HCT116 (cell line): Measurements from ENCODE around the gene GYPA.
"Not testable (repeated sequence)": the region's sequence is repeated elsewhere in the genome, so short reads cannot be mapped to it uniquely, and the experiment has no call there.

Source experiments
- CEBPB ChIP-seq: IDR thresholded peaks from 2 replicates; pipeline ENCODE4 v1.6.1; 2012; ENCODE audit warnings: low read depth
- CTCF ChIP-seq, 3 experiments: fragments of 200-600 bp in 1 of 3; sonication (generic) in 1 of 3; IDR thresholded peaks in 2 of 3; conservative IDR thresholded peaks in 1 of 3; 2 replicates each; pipeline ENCODE4 v1.5.1; 2012 to 2017; ENCODE audit warnings: low read depth in 2 of 3, low read length in 2 of 3, antibody characterized with exemption in 1 of 3, borderline replicate concordance in 1 of 3, control low read depth in 1 of 3, mild to moderate bottlenecking in 1 of 3, mixed read lengths in 1 of 3, mixed run types in 1 of 3, moderate library complexity in 1 of 3; ENCODE audit not compliant: insufficient read depth in 1 of 3
- EGR1 ChIP-seq: IDR thresholded peaks from 2 replicates; pipeline ENCODE4 v1.6.1; 2012; ENCODE audit warnings: low read depth
- EZH2 ChIP-seq: fragments of 200-600 bp; sonication (generic); IDR thresholded peaks from 2 replicates; pipeline ENCODE4 v1.6.1; 2017; ENCODE audit warnings: antibody characterized with exemption, mixed run types
- POLR2A ChIP-seq: IDR thresholded peaks from 2 replicates; pipeline ENCODE4 v1.7.0; 2011; ENCODE audit warnings: borderline replicate concordance; ENCODE audit not compliant: insufficient read depth, insufficient read length; ENCODE audit errors: extremely low read depth
- SP1 ChIP-seq: IDR thresholded peaks from 2 replicates; pipeline ENCODE4 v1.6.1; 2012; ENCODE audit warnings: low read depth
- YY1 ChIP-seq: IDR thresholded peaks from 2 replicates; pipeline ENCODE4 v1.6.1; 2011; ENCODE audit warnings: low read length, low read depth, moderate library complexity, mild to moderate bottlenecking; ENCODE audit not compliant: insufficient replicate concordance; ENCODE audit errors: extremely low read depth
- ZFX ChIP-seq: fragments of 450-650 bp; IDR thresholded peaks from 2 replicates; pipeline ENCODE4 v1.6.1; 2017
- ZNF274 ChIP-seq: fragments of 200-500 bp; sonication (Bioruptor generic); IDR thresholded peaks from 2 replicates; pipeline ENCODE4 v1.6.1; 2014; ENCODE audit warnings: mild to moderate bottlenecking, low read depth, low read length, inconsistent platforms
- TF ChIP-seq, protein P1 (sequence below): IDR thresholded peaks from 2 replicates; pipeline ENCODE4 v1.6.1; 2012

GRCh38 chr4:144140594-144141295, at the start of gene GYPA:
- not testable (repeated sequence) for TF ChIP-seq ZNF274; CTCF (IDR thresholded peaks at IDR 0.05 in 2 of 3, conservative IDR thresholded peaks at IDR 0.05 in 1 of 3; ENCODE audit: borderline replicate concordance in 1 of 3, insufficient read depth in 1 of 3, low read depth in 2 of 3, low read length in 2 of 3); EZH2; SP1; POLR2A; EGR1; CEBPB; YY1; ZFX
- TF ChIP-seq, protein P1, sequence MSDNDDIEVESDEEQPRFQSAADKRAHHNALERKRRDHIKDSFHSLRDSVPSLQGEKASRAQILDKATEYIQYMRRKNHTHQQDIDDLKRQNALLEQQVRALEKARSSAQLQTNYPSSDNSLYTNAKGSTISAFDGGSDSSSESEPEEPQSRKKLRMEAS: not testable (repeated sequence)
